ENCODE measurements around the gene NPW. TPM values are rescaled to one million over a fixed set of nuclear protein-coding genes. Genes with fewer than 3 reads are reported as not detected.

NPW gene
- total RNA-seq, 1 donor from 2014 or later, result 4.2 TPM

- no peak for DNase-seq (ENCODE audit: low spot score)
- Mint-ChIP-seq H3K9me3 (no peaks in the 10 kb centered on the region), H3K36me3 (ENCODE audit: low read depth) (peaks cover 32% of the 10 kb centered on the region), H3K27ac (no peak overlapping the region), H3K27me3 (ENCODE audit: low read depth) (no peaks in the 10 kb centered on the region), H3K4me1 (ENCODE audit: low read depth) (peaks cover 3% of the 10 kb centered on the region), H3K4me3 (ENCODE audit: low read depth) (no peak overlapping the region)
- intact Hi-C loops (cut with micrococcal nuclease), result no loop called here
Observed at GRCh38 chr16:1998852-1999801, 20.5 kb upstream of the NPW start.

GRCh38 chr16:1999866-2000514 lies 19.6 kb upstream of the NPW start:
- peaks cover 32% of the 10 kb centered on the region for H3K36me3 Mint-ChIP-seq (ENCODE audit: low read depth)
- intact Hi-C loops (cut with micrococcal nuclease), result no loop called here
- H3K4me1 Mint-ChIP-seq (ENCODE audit: low read depth), result peaks cover 3% of the 10 kb centered on the region
- H3K27me3 Mint-ChIP-seq (ENCODE audit: low read depth), result no peaks in the 10 kb centered on the region
- H3K4me3 Mint-ChIP-seq (ENCODE audit: low read depth), result no peak overlapping the region
- H3K9me3 Mint-ChIP-seq, result no peaks in the 10 kb centered on the region
- DNase-seq (ENCODE audit: low spot score), result no peak
- no peak overlapping the region for H3K27ac Mint-ChIP-seq

GRCh38 chr16:2001035-2001434 lies 18.6 kb upstream of the NPW start:
- no peaks in the 10 kb centered on the region for H3K9me3 Mint-ChIP-seq
- H3K27ac Mint-ChIP-seq, result no peak overlapping the region
- no peak overlapping the region for H3K4me3 Mint-ChIP-seq (ENCODE audit: low read depth)
- no peak for DNase-seq (ENCODE audit: low spot score)
- H3K27me3 Mint-ChIP-seq (ENCODE audit: low read depth), result no peaks in the 10 kb centered on the region
- H3K36me3 Mint-ChIP-seq (ENCODE audit: low read depth), result peaks cover 32% of the 10 kb centered on the region
- H3K4me1 Mint-ChIP-seq (ENCODE audit: low read depth), result peaks cover 3% of the 10 kb centered on the region
- intact Hi-C loops (cut with micrococcal nuclease), result no loop called here

DNA sequence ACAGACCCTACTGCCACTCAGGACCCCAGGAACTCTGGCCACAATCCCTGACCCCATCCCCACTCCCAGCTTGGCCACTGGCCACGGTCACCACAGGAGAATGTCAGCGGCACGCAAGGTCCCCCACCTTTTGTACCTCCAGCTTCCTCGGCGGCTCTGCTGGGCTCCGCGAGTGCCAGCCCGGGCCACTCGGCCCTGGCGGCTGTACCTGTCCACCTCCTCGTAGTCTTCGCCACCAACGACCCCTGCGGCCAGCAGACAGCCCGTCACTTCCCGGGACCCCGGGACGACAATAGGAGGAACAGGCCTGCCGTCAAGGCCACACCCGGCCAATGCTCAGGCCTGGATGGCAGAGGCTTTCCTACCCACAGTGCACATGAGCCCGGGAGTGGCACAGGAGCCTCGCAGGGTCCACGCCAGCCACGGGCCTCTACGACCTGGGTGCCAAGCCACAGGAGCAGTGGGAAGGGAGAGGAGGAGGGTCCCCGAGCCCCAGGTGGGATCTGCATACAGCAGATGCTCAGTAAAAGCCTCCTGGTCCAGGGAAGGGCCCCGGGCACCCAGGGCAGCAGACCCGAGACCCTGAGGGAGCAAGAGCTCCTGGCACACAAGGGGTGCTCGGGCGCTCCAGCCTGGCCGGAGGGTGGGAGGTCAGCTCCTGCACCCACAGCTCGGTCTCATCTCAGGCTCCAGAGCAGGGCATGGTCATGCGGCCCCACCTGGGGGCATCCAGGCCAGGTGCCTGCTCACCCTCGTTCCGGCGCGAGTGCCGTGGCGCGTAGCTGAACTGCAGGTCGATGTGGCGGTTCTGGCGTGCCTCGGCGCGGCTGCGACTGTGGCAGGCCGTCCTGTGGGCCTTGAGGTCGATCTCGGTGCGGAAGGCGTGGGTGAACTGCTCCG lies 17.9 kb upstream of the NPW start:
- no peak overlapping the region for H3K4me3 Mint-ChIP-seq (ENCODE audit: low read depth)

DNA sequence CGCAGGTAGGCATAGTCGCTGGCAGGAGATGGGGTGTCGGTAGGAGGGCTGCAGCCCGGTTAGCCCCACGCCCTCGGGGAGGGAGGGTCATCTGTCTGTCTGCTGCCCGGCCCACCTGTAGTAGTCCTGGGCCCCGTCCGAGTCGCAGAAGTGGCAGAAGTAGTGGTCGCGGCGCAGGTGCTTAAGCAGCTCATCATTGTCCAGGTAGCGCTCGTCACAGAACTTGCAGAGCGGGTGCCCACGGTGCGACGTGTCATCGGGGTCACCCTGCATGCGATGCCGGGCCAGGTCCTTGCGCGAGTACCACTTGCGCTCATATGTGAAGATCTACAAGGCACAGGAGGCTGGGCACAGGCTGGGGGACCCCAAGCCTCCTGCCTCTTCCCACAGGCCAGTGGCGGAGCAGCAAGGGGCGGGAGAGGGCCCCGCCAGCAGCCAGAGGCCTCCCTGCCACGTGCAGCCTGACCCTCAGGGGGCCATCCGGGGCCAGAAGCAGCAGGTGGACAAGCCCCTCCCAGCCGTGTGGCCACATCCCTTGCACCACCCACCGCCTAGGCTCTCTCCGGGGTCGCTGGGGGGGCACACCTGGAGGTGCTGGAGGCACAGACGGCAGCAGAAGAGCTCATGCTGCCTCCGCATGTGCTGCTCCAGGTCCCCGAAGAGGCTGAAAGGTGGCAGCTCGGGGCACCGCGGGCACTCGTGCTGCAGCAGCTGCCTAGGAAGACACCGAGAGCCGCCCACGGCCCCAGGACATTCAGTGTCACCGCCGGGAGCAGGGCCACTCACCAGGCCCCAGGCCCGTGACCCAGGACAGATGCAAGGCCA lies 17.0 kb upstream of the NPW start:
- peaks cover 9% of the 10 kb centered on the region for H3K4me1 Mint-ChIP-seq (ENCODE audit: low read depth)
- no peak overlapping the region for H3K4me3 Mint-ChIP-seq (ENCODE audit: low read depth)
- H3K36me3 Mint-ChIP-seq (ENCODE audit: low read depth), result peaks cover 39% of the 10 kb centered on the region
- no peaks in the 10 kb centered on the region for H3K9me3 Mint-ChIP-seq
- no peak for DNase-seq (ENCODE audit: low spot score)
- H3K27ac Mint-ChIP-seq, result no peak overlapping the region
- intact Hi-C loops (cut with micrococcal nuclease), result no loop called here
- no peaks in the 10 kb centered on the region for H3K27me3 Mint-ChIP-seq (ENCODE audit: low read depth)

More for the DNA sequence above, 17.9 kb upstream of the NPW start:
- no peak for DNase-seq (ENCODE audit: low spot score)
- no peak overlapping the region for H3K27ac Mint-ChIP-seq
- no peaks in the 10 kb centered on the region for H3K9me3 Mint-ChIP-seq
- peaks cover 4% of the 10 kb centered on the region for H3K4me1 Mint-ChIP-seq (ENCODE audit: low read depth)
- intact Hi-C loops (cut with micrococcal nuclease), result no loop called here
- no peaks in the 10 kb centered on the region for H3K27me3 Mint-ChIP-seq (ENCODE audit: low read depth)
- peaks cover 36% of the 10 kb centered on the region for H3K36me3 Mint-ChIP-seq (ENCODE audit: low read depth)

GRCh38 chr16:2003231-2003826 lies 16.3 kb upstream of the NPW start:
- H3K27ac Mint-ChIP-seq, result no peak overlapping the region
- intact Hi-C loops (cut with micrococcal nuclease), result no loop called here
- H3K27me3 Mint-ChIP-seq (ENCODE audit: low read depth), result no peaks in the 10 kb centered on the region
- H3K4me1 Mint-ChIP-seq (ENCODE audit: low read depth), result peaks cover 13% of the 10 kb centered on the region
- H3K4me3 Mint-ChIP-seq (ENCODE audit: low read depth), result no peak overlapping the region
- no peaks in the 10 kb centered on the region for H3K9me3 Mint-ChIP-seq
- no peak for DNase-seq (ENCODE audit: low spot score)
- peaks cover 39% of the 10 kb centered on the region for H3K36me3 Mint-ChIP-seq (ENCODE audit: low read depth)

GRCh38 chr16:2003827-2004641 lies 15.6 kb upstream of the NPW start:
- H3K4me3 Mint-ChIP-seq (ENCODE audit: low read depth), result no peak overlapping the region
- H3K27ac Mint-ChIP-seq, result no peak overlapping the region
- no peaks in the 10 kb centered on the region for H3K27me3 Mint-ChIP-seq (ENCODE audit: low read depth)
- DNase-seq (ENCODE audit: low spot score), result peak; percentile 83
- H3K9me3 Mint-ChIP-seq, result no peaks in the 10 kb centered on the region
- intact Hi-C loops (cut with micrococcal nuclease), result no loop called here
- peaks cover 18% of the 10 kb centered on the region for H3K4me1 Mint-ChIP-seq (ENCODE audit: low read depth)
- peaks cover 44% of the 10 kb centered on the region for H3K36me3 Mint-ChIP-seq (ENCODE audit: low read depth)

GRCh38 chr16:2004795-2005517 lies 14.6 kb upstream of the NPW start:
- no peaks in the 10 kb centered on the region for H3K9me3 Mint-ChIP-seq
- intact Hi-C loops (cut with micrococcal nuclease), result loop anchor here (5.0 kb wide), 1 partner anchor 42 kb away; the partner anchor contains the start of genes NTHL1 and TSC2
- H3K27ac Mint-ChIP-seq, result no peak overlapping the region
- H3K4me3 Mint-ChIP-seq (ENCODE audit: low read depth), result no peak overlapping the region
- peaks cover 18% of the 10 kb centered on the region for H3K4me1 Mint-ChIP-seq (ENCODE audit: low read depth)
- H3K36me3 Mint-ChIP-seq (ENCODE audit: low read depth), result peaks cover 44% of the 10 kb centered on the region
- H3K27me3 Mint-ChIP-seq (ENCODE audit: low read depth), result no peaks in the 10 kb centered on the region
- DNase-seq (ENCODE audit: low spot score), result no peak

DNA sequence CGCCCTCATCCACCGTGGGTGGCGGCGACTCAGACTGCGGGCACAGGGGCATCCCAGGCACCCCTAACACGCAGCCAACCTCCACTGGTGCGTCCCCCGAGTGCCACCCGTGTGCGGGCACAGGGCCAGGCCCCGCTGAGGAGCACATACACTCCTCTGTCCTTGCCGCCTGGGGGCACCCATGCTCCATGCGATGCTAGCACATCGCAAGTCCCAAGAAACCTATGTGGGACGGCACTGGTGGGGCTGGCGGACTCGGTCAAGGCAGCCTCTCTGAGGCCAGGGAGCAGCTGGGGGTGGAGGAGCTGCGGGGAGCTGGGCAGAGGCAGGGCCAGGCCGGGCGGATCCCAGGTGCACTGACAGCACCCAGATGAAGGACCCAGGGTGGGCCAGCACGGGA lies 13.9 kb upstream of the NPW start:
- Mint-ChIP-seq H3K9me3 (no peaks in the 10 kb centered on the region), H3K27ac (no peak overlapping the region), H3K27me3 (ENCODE audit: low read depth) (no peaks in the 10 kb centered on the region), H3K36me3 (ENCODE audit: low read depth) (peaks cover 48% of the 10 kb centered on the region), H3K4me1 (ENCODE audit: low read depth) (peaks cover 22% of the 10 kb centered on the region), H3K4me3 (ENCODE audit: low read depth) (no peak overlapping the region)
- intact Hi-C loops (cut with micrococcal nuclease), result loop anchor here (5.0 kb wide), 1 partner anchor 42 kb away; the partner anchor contains the start of genes NTHL1 and TSC2
- no peak for DNase-seq (ENCODE audit: low spot score)

GRCh38 chr16:2006317-2006716 lies 13.3 kb upstream of the NPW start:
- Mint-ChIP-seq H3K9me3 (no peaks in the 10 kb centered on the region), H3K36me3 (ENCODE audit: low read depth) (peaks cover 43% of the 10 kb centered on the region), H3K4me1 (ENCODE audit: low read depth) (peaks cover 22% of the 10 kb centered on the region), H3K27ac (no peak overlapping the region), H3K4me3 (ENCODE audit: low read depth) (peak overlapping the region; percentile 39), H3K27me3 (ENCODE audit: low read depth) (no peaks in the 10 kb centered on the region)
- DNase-seq (ENCODE audit: low spot score), result no peak
- intact Hi-C loops (cut with micrococcal nuclease), result loop anchor here (5.0 kb wide), 1 partner anchor 41 kb away; the partner anchor contains the start of genes NTHL1 and TSC2
